DOHH2 (cell line): Measurements from ENCODE around the gene SIGLEC7.

Source experiments
- CTCF ChIP-seq: fragments of 200-600 bp; sonication (generic); IDR thresholded peaks from one replicate; pipeline ENCODE4 v1.5.1; 2014; ENCODE audit warnings: antibody characterized with exemption, mild to moderate bottlenecking, low read depth, low read length; ENCODE audit not compliant: poor library complexity, severe bottlenecking
- EZH2phosphoT487 ChIP-seq: fragments of 200-600 bp; sonication (generic); IDR thresholded peaks from 2 replicates; pipeline ENCODE4 v1.6.1; 2017; ENCODE audit warnings: borderline replicate concordance, mild to moderate bottlenecking, antibody characterized with exemption, low read length, moderate library complexity, mixed read lengths

GRCh38 chr19:51185868-51186215, 43.7 kb downstream of the SIGLEC7 start:
- TF ChIP-seq CTCF: no peak
- TF ChIP-seq EZH2phosphoT487: no peak
